GM19463 (cell line): ENCODE measurements around the gene CACNA1G.

Experiments
- ATAC-seq: cut with Tn5 transposase; IDR thresholded peaks from one replicate; pipeline ENCODE4 v1.9.1; 2021; ENCODE audit warnings: mild to moderate bottlenecking, moderate library complexity; ENCODE audit not compliant: unreplicated experiment

Gene CACNA1G

DNA sequence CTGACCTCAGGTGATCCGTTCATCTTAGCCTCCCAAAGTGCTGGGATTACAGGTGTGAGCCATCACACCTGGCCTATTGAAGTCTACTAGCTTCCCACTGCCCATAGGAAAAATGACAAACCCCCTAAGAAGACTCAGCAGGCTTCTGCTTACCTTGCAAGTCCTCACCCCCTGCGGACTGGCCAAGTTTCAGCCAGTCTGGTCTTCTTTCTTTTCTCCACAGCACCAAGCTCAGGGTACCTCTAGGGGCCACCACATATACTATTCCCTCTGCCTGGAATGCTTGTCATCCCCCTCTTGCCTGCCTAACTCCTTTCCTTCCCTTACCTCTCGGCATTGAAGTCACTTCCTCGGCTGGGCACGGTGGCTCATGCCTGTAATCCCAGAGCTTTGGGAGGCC, 105.3 kb downstream of the CACNA1G start:
- no peak for ATAC-seq

DNA sequence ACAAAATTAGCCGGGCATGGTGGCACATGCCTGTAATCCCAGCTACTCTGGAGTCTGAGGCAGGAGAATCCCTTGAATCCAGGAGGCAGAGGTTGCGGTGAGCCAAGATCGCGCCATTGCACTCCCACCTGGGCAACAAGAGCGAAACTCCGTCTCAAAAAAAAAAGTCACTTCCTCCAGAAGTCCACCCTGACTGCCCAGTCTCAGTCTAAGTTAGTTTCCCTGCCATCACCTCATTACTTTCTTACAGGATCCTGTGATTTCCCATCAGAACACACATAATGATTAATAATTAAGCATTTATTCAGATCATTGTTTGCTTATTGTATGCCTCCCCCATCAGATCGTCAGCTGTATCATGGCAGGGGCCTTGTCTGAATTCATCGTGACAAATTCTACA, 105.8 kb downstream of the CACNA1G start:
- ATAC-seq, result no peak

DNA sequence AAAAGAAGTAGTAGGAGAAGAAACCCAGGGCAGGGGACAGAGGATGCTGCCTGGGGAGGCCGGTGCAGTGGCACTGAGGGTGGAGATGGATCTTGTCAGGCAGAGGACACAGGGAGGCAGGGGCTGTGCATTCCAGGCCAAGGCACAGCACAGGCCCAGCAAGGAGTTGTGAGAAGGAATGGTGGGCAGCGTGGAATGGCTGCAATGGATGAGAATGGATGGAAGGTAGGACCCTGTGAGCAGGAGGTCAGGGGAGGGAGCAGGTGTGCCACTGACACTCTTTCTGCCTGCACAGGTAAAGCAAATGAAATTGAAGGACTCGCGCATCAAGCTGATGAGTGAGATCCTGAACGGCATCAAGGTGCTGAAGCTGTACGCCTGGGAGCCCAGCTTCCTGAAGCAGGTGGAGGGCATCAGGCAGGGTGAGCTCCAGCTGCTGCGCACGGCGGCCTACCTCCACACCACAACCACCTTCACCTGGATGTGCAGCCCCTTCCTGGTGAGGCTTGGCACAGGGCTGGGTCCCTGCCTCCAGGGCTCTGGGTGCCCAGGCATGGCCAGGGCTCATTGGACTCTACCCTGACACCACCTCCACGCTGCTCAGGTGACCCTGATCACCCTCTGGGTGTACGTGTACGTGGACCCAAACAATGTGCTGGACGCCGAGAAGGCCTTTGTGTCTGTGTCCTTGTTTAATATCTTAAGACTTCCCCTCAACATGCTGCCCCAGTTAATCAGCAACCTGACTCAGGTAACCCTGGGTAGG, 106.9 kb downstream of the CACNA1G start:
- no peak for ATAC-seq

DNA sequence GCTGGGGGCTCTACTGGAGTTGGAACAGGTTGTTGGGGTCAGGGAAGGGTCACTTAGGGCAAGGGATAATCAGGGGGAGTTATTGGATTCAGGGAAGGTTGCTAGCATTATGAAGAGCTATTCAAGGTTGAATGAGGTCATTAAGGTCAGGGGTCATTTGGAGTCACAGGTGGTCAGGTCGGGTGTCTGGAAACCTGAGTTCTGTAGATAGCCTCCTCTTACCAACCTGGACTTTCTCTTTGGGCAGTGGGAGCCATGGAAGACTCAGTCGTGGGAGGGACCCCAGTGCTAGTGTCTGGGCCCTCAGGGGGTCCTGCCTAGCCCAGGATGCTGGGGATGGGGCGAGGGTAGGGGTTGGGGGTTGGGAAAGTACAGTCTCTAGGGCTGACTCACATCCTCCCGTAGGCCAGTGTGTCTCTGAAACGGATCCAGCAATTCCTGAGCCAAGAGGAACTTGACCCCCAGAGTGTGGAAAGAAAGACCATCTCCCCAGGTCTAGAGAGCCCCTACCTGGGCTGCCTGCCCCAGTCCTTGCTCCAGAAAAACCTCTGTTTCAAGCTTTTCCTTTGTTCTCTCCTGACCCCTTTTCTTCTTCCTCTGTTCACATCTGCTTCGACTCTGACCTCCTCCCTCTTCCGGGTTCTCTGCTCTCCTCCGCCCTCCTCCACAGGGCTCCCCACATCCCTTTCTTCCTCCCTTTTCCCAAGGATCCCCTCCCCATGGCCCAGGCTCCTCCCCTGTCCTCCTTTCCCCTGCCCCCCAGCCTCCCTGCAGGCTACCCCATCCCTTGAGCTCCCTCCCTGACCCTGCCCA, 107.7 kb downstream of the CACNA1G start:
- ATAC-seq, result no peak

DNA sequence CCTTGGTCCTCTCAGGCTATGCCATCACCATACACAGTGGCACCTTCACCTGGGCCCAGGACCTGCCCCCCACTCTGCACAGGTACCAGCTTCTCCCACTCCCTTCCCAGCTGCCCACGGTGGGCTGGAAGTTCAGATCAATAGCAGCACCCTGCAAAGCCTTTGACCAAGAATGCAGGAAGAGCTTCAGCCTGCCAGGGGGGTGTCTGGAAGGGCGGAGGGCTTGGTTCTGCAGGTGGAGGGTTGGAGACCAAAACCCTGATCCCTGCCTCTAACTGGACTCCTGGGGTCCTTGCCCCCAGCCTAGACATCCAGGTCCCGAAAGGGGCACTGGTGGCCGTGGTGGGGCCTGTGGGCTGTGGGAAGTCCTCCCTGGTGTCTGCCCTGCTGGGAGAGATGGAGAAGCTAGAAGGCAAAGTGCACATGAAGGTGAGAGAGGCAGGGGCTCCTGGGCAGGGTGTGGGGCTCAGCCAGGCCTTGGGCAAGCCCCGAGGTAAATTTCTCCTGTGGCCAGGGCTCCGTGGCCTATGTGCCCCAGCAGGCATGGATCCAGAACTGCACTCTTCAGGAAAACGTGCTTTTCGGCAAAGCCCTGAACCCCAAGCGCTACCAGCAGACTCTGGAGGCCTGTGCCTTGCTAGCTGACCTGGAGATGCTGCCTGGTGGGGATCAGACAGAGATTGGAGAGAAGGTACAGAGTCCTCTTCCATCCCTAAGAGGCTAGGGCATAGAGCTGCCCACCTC, 108.5 kb downstream of the CACNA1G start:
- no peak for ATAC-seq

DNA sequence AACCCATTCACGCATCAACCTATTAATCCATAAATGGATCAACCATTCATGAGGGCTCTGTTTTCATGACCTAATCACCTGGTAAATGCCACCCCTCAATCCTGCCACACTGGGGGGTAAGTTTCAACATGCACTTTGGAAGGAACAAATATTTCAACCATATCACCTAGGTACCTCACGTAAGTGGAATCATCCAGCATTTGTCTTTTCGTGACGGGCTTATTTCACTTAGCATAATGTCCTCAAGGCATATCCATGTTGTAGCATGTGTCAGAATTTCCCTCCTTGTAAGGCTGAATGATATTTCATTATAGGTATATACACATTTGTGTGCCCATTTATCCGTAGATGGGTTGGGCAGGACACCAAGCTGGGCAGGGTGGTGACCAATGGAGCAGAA, 111.6 kb downstream of the CACNA1G start:
- no peak for ATAC-seq

DNA sequence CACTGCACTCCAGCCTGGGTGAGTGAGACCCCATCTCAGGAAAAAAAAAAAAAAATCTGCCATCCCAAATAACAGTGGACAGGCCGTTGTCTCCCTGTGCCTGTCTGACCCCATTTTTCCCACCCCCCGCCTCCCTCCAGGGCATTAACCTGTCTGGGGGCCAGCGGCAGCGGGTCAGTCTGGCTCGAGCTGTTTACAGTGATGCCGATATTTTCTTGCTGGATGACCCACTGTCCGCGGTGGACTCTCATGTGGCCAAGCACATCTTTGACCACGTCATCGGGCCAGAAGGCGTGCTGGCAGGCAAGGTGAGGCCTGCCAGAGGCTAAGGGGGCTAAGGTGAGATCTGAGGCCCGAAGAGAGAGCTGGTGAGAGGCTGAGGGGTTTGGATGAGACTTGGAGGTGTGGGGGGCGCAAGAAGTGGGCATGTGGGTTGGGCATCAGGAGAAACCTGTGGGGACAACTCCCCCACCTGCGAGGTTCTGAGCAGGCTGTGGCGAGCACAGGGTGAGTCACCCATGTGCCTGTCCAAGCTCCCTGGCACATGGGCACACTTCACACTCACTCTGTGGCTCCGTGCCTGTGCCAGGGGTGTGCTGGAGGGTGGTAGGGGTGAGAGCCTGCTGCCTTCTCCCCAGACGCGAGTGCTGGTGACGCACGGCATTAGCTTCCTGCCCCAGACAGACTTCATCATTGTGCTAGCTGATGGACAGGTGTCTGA, 112.5 kb downstream of the CACNA1G start:
- no peak for ATAC-seq

DNA sequence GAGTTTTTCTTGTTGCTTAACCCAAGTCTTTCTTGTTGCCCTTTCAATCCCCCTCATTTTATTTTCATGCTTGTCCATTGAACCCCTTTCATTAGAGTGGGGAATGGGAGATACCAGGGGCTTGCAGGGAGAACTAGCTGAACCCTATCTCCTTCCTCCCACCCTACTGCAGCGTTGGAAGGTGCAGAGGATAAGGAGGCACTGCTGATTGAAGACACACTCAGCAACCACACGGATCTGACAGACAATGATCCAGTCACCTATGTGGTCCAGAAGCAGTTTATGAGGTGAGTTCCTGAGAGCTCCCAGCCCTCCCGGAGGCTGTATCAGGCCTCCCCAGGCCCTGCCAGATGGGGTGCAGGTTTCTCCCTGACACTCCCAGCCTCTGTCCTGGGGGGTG, 114.7 kb downstream of the CACNA1G start:
- ATAC-seq, result no peak

DNA sequence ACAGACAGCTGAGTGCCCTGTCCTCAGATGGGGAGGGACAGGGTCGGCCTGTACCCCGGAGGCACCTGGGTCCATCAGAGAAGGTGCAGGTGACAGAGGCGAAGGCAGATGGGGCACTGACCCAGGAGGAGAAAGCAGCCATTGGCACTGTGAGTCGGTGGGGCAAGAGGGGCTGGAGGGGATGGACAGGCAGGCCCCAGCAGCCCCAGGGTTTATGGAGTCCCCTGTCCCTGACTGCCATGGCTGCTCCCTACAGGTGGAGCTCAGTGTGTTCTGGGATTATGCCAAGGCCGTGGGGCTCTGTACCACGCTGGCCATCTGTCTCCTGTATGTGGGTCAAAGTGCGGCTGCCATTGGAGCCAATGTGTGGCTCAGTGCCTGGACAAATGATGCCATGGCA, 115.1 kb downstream of the CACNA1G start:
- ATAC-seq, result no peak

DNA sequence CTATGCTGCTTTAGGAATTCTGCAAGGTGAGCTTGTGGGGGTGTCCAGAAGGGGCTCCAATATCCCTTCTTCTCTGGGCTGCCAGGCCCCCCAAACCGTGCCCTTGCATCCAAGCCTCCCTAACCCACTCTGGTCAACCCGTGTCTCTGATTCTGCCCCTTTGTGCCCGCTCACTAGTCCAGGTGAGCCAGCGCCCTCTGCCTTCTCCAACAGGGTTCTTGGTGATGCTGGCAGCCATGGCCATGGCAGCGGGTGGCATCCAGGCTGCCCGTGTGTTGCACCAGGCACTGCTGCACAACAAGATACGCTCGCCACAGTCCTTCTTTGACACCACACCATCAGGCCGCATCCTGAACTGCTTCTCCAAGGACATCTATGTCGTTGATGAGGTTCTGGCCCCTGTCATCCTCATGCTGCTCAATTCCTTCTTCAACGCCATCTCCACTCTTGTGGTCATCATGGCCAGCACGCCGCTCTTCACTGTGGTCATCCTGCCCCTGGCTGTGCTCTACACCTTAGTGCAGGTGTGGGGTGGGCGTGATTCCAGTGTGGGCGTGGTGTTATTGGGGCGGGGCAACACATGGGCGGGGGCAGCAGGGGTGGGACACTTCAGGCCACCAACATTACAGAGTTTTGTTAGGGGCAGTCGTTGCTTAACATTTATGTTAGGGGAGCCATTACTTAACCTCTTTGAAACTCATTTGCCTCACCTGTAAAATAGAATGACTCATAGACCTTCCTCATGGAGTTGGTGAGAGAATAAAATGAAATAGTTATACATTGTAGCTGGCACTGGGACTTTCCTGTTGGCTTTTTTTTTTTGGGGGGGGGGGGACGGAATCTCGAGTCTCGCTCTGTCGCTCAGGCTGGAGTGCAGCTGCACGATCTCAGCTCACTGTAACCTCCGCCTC, 115.8 kb downstream of the CACNA1G start:
- ATAC-seq, result no peak
